Right atrium auricular region (tissue), 2 donors: ENCODE results near the gene MPIG6B. TPM values are rescaled to one million over a fixed set of nuclear protein-coding genes. Genes with fewer than 3 reads are reported as not detected.

Source experiments
- DNase-seq: peaks from one replicate; pipeline ENCODE4 v3.0.0-alpha.2; 2019; ENCODE audit warnings: low spot score
- H3K27ac ChIP-seq, 2 donors: fragments of 200-600 bp; sonication (generic); 1 replicate in 1 of 2; 2 replicates in 1 of 2; pipeline ENCODE4 v1.5.1; 2016 to 2019
- H3K27me3 ChIP-seq, 2 donors: fragments of 200-600 bp; sonication (generic); one replicate each; pipeline versions ENCODE4 v1.5.1 to v1.6.0; 2017 to 2019
- H3K36me3 ChIP-seq: fragments of 200-600 bp; sonication (generic); one replicate; pipeline ENCODE4 v1.5.1; 2016
- H3K4me1 ChIP-seq, 2 donors: fragments of 200-600 bp; sonication (generic); one replicate each; pipeline versions ENCODE4 v1.5.1 to v1.6.0; 2017 to 2019
- H3K4me3 ChIP-seq, 2 donors: fragments of 200-600 bp; sonication (generic); 1 replicate in 1 of 2; 2 replicates in 1 of 2; pipeline ENCODE4 v1.5.1; 2017 to 2019; ENCODE audit warnings: mild to moderate bottlenecking in 1 of 2, moderate library complexity in 1 of 2
- H3K9me3 ChIP-seq, 2 donors: fragments of 200-600 bp; sonication (generic); one replicate each; pipeline ENCODE4 v1.5.1; 2019
- total RNA-seq, 2 donors: library from RNA; depleted of rRNA; stranded (reverse); fragments of >200 nt; gene quantifications; one replicate each; pipeline ENCODE4 v1.1.0, GENCODE V29; 2016
- TF ChIP-seq, protein P1 (sequence below), 2 donors: fragments of 200-600 bp; sonication (generic); IDR thresholded peaks; one replicate each; pipeline ENCODE4 v1.5.1; 2019; ENCODE audit warnings: antibody characterized with exemption in 2 of 2

The MPIG6B gene
- total RNA-seq, 2 donors from 2014 or later = 0.55 TPM; not detected in 1

DNA sequence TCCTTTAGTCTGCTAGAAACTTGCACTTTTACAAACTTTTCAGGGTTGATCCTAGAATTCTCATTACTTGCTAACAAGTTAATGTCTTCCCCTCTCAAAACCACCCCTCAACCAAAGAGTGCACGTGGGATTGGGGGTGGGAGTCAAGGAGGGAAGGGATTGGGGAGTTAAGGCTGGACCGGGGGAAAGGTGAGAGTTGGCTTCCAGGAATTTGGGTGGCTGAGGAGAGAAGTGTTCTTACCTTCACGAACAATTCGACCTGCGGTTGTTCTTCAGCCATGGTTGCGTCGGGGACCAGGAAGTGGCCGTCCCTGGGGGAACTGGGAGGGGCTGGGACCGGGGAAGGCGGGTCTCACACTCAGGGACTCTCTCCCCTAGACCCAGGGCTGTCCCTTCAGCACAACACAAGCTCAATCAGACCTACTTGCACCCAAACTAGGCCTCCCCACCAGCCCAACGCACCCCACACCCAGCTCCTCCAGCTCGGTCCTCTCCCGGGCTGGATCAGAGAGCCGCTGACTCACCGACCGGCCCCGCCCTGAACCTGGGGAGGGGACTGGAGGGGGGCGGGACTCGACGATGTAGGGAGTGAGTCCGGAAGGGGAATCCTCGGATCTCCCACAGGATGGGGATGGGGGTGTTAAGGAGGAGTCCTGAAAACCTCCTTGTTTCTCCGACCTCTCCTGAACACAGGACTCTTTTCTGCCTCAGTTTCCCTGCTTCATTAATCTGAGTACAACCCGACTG is 13.0 kb downstream of the MPIG6B start, which contains the start of gene CLIC1:
TSS of gene CLIC1 (minus strand) at position 510 of the 747 bp plus-strand sequence. CDS start at position 280, 230 bp downstream.
- Histone ChIP-seq H3K27me3 (no peaks in the 10 kb centered on the region), H3K36me3 (peaks cover 32% of the 10 kb centered on the region), H3K4me3 (peak within 1 kb of the TSS; percentile 72), H3K4me1 (peaks cover 0 to 57% of the 10 kb centered on the region in 2 donors), H3K9me3 (no peaks in the 10 kb centered on the region), H3K27ac (peak within 1 kb of the TSS; percentile 93 to 96)
- TF ChIP-seq, protein P1, sequence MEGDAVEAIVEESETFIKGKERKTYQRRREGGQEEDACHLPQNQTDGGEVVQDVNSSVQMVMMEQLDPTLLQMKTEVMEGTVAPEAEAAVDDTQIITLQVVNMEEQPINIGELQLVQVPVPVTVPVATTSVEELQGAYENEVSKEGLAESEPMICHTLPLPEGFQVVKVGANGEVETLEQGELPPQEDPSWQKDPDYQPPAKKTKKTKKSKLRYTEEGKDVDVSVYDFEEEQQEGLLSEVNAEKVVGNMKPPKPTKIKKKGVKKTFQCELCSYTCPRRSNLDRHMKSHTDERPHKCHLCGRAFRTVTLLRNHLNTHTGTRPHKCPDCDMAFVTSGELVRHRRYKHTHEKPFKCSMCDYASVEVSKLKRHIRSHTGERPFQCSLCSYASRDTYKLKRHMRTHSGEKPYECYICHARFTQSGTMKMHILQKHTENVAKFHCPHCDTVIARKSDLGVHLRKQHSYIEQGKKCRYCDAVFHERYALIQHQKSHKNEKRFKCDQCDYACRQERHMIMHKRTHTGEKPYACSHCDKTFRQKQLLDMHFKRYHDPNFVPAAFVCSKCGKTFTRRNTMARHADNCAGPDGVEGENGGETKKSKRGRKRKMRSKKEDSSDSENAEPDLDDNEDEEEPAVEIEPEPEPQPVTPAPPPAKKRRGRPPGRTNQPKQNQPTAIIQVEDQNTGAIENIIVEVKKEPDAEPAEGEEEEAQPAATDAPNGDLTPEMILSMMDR (IDR thresholded peaks at IDR 0.05) = no peak
- peak; percentile 94 for DNase-seq

DNA sequence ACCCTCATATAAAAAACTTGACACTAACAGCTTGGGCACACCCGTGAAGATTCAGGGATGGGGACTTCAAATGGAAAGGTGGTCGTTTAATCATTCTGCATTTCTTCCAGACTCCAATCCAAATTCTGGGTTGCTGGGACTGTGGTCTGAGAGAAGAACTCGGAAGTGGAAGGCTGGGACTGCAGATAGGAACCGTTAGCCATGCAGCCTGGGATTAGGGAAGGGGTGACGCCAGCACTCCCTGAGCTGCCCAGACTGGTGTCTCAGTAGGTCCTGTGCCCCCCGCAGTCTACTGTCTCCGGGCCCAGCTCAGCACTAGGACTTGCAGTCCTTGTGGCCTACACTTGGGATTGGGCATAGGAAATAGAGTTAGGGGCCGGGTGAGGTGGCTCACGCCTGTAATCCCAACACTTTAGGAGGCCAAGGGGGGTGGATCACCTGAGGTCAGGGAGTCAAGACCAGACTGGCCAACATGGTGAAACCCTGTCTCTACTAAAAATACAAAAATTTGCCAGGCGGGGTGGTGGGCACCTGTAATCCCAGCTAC is 13.7 kb downstream of the MPIG6B start:
- peak; percentile 60 for DNase-seq

DNA sequence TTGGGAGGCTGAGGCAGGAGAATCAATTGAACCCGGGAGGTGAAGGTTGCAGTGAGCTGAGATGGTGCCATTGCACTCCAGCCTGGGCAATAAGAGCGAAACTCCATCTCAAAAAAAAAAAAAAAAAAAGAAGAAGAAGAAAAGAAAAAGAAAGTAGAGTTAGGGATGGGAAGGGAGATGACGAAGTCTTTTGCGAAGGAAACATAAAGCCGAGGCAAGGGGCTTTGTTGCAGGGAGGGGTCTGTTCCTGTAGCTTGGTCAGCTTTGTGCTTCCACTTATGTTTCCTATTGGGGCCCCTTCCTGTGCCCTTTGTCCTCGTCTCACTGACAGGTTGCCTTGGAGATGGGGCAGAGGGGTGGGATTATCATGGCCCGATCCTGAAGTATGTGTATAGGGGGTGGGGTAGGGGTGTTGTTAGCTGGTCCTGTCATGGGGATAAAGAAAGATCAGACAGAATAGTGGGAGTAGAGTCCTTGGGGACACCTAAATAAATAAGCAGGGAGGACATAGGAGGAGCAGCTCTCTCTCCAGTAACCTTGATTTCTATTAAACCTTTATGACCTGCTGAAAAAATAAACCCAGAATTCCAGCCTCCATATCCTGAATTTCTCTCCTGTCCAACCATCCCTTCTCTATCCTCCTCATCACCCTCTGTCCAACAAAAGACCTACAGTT is 14.3 kb downstream of the MPIG6B start:
- TF ChIP-seq, protein P1 (IDR thresholded peaks at IDR 0.05) = no peak
- H3K9me3 ChIP-seq = no peaks in the 10 kb centered on the region
- H3K4me1 ChIP-seq = peaks cover 0 to 57% of the 10 kb centered on the region in 2 donors
- DNase-seq = no peak
- no peaks in the 10 kb centered on the region for H3K27me3 ChIP-seq
- no peak overlapping the region for H3K4me3 ChIP-seq
- H3K27ac ChIP-seq = peak overlapping the region; percentile 93 to 96
- H3K36me3 ChIP-seq = peaks cover 19% of the 10 kb centered on the region

More for the DNA sequence above, 13.7 kb downstream of the MPIG6B start:
- no peaks in the 10 kb centered on the region for H3K9me3 ChIP-seq
- H3K36me3 ChIP-seq = peaks cover 25% of the 10 kb centered on the region
- peak overlapping the region; percentile 72 for H3K4me3 ChIP-seq
- H3K27ac ChIP-seq = peak overlapping the region; percentile 93 to 96
- H3K4me1 ChIP-seq = peaks cover 0 to 57% of the 10 kb centered on the region in 2 donors
- no peaks in the 10 kb centered on the region for H3K27me3 ChIP-seq
- TF ChIP-seq, protein P1 (IDR thresholded peaks at IDR 0.05) = no peak

DNA sequence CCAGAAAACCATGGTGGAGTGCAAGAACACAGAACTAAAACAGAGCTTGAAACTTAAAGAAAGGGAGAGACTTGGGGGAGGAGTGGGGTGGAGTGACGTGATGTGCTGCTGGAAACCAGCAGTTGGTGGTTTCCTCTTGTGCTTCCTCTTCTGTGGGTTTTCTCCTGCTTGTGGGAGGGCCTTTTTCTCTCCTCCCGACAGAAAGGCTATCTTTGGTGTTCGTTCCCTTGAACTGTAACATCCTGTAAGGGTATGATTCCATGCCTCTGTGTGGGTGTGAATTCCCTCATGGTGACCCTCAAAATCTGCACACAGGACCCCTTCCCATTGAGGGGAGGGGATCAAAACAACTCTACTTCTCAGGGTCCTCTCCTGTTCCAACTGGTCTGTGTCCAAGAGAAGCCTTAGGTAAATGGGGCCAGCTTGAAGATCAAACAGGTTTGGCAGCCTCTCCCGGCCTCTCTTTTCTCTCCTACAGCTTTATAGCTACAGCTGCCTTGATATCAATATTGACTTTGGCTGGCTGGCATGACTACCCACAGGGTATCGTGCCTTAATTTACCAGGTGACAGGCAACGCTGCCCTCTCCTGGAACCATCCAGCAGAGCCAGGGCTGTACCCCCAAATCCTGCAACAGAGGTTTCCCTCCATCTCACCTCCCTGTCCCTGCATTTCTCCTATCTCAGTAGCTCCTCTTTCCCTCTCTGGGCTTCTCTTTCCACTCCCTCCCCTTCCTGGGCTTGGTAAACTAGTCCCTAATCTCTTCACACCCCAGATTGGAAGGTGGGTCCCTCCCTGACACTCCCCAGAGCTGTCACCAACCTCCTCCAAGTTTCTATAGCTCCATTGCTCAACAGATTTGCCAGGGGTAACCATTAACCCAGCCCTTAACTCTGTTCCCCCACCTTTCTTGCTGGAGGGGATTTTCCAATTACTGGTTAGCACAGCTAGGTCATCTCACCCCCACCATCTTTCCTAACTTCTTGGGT is 15.1 kb downstream of the MPIG6B start:
- no peaks in the 10 kb centered on the region for H3K27me3 ChIP-seq
- no peaks in the 10 kb centered on the region for H3K9me3 ChIP-seq
- peak overlapping the region; percentile 93 to 96 for H3K27ac ChIP-seq
- no peak overlapping the region for H3K4me3 ChIP-seq
- H3K36me3 ChIP-seq = peaks cover 11% of the 10 kb centered on the region
- TF ChIP-seq, protein P1 (IDR thresholded peaks at IDR 0.05) = peak in 1 of 2 donors; percentile 19
- peaks cover 0 to 57% of the 10 kb centered on the region in 2 donors for H3K4me1 ChIP-seq
- DNase-seq = peak; percentile 68
